HG02610 (cell line): ENCODE results near the gene RGS6.

Source experiments
- ATAC-seq: cut with Tn5 transposase; IDR thresholded peaks from one replicate; pipeline ENCODE4 v1.9.1; 2021; ENCODE audit warnings: mild to moderate bottlenecking, moderate library complexity; ENCODE audit not compliant: unreplicated experiment

Gene RGS6

GRCh38 chr14:72544615-72545387 lies 612.6 kb downstream of the RGS6 start:
- no peak for ATAC-seq

GRCh38 chr14:72545411-72546311 lies 613.4 kb downstream of the RGS6 start:
- no peak for ATAC-seq

- ATAC-seq: no peak
Measured at GRCh38 chr14:72546344-72547016, 614.3 kb downstream of the RGS6 start.

- ATAC-seq: no peak
Measured at GRCh38 chr14:72547999-72548398, 615.8 kb downstream of the RGS6 start.

GRCh38 chr14:72549026-72549425 lies 616.8 kb downstream of the RGS6 start:
- no peak for ATAC-seq

- no peak for ATAC-seq
Measured at GRCh38 chr14:72549854-72550253, 617.6 kb downstream of the RGS6 start.

GRCh38 chr14:72550513-72550912 lies 618.3 kb downstream of the RGS6 start:
- no peak for ATAC-seq

- ATAC-seq: no peak
Measured at GRCh38 chr14:72552236-72552635, 620.0 kb downstream of the RGS6 start.

- no peak for ATAC-seq
Measured at GRCh38 chr14:72553161-72553560, 620.9 kb downstream of the RGS6 start.

- ATAC-seq: no peak
Measured at GRCh38 chr14:72553656-72554055, 621.4 kb downstream of the RGS6 start.

GRCh38 chr14:72554401-72554800 lies 622.2 kb downstream of the RGS6 start:
- no peak for ATAC-seq

GRCh38 chr14:72554994-72555608 lies 622.9 kb downstream of the RGS6 start:
- ATAC-seq: no peak

GRCh38 chr14:72555609-72556000 lies 623.4 kb downstream of the RGS6 start:
- ATAC-seq: no peak

- ATAC-seq: no peak
Measured at GRCh38 chr14:72557671-72558070, 625.4 kb downstream of the RGS6 start.

- no peak for ATAC-seq
Measured at GRCh38 chr14:72558721-72559120, 626.5 kb downstream of the RGS6 start.

- no peak for ATAC-seq
Measured at GRCh38 chr14:72559202-72559601, 627.0 kb downstream of the RGS6 start.

GRCh38 chr14:72559669-72560255 lies 627.5 kb downstream of the RGS6 start:
- no peak for ATAC-seq

- no peak for ATAC-seq
Measured at GRCh38 chr14:72560331-72560730, 628.1 kb downstream of the RGS6 start.

GRCh38 chr14:72560889-72561493 lies 628.8 kb downstream of the RGS6 start:
- no peak for ATAC-seq

GRCh38 chr14:72562300-72562699 lies 630.1 kb downstream of the RGS6 start:
- ATAC-seq: no peak
